ENCODE results near the gene FAM90A1. TPM values are rescaled to one million over a fixed set of nuclear protein-coding genes. Genes with fewer than 3 reads are reported as not detected.
"Not testable (repeated sequence)": the region's sequence is repeated elsewhere in the genome, so short reads cannot be mapped to it uniquely, and the experiment has no call there.

The FAM90A1 gene
- total RNA-seq, 1 donor from 2014 or later, result 0.41 TPM

GRCh38 chr12:8234746-8235145 lies 7.3 kb upstream of the FAM90A1 start:
- FAIRE-seq, result not testable (repeated sequence)

GRCh38 chr12:8233935-8234495 lies 6.6 kb upstream of the FAM90A1 start:
- FAIRE-seq; DNase-seq (ENCODE audit: low spot score in 2 of 2): not testable (repeated sequence)

More at GRCh38 chr12:8234746-8235145, 7.3 kb upstream of the FAM90A1 start:
- DNase-seq (ENCODE audit: low spot score in 2 of 2), result not testable (repeated sequence)

GRCh38 chr12:8233300-8233855 lies 6.0 kb upstream of the FAM90A1 start:
- FAIRE-seq; DNase-seq (ENCODE audit: low spot score in 2 of 2): not testable (repeated sequence)

- FAIRE-seq; DNase-seq (ENCODE audit: low spot score in 2 of 2): not testable (repeated sequence)
These were observed 4.5 kb upstream of the FAM90A1 start for GRCh38 chr12:8231666-8232608.

- not testable (repeated sequence) for DNase-seq (ENCODE audit: low spot score in 2 of 2); FAIRE-seq
These were observed 3.6 kb upstream of the FAM90A1 start for GRCh38 chr12:8231049-8231448.

GRCh38 chr12:8229486-8229885 lies 2.1 kb upstream of the FAM90A1 start:
- FAIRE-seq; DNase-seq (ENCODE audit: low spot score in 2 of 2): not testable (repeated sequence)

- not testable (repeated sequence) for FAIRE-seq; DNase-seq (ENCODE audit: low spot score in 2 of 2)
These were observed 1.2 kb upstream of the FAM90A1 start for GRCh38 chr12:8228607-8229006.

- not testable (repeated sequence) for FAIRE-seq; DNase-seq (ENCODE audit: low spot score in 2 of 2)
These were observed 287 bp upstream of the FAM90A1 start for GRCh38 chr12:8227732-8228077.

GRCh38 chr12:8226355-8226754 lies 1.1 kb downstream of the FAM90A1 start:
- FAIRE-seq (no peak), DNase-seq (ENCODE audit: low spot score in 2 of 2) (no peak)

GRCh38 chr12:8224782-8225181 lies 2.6 kb downstream of the FAM90A1 start:
- FAIRE-seq; DNase-seq (ENCODE audit: low spot score in 2 of 2): not testable (repeated sequence)

- FAIRE-seq, result not testable (repeated sequence)
These were observed 3.8 kb downstream of the FAM90A1 start for GRCh38 chr12:8223646-8224045.

GRCh38 chr12:8222303-8222702 lies 5.1 kb downstream of the FAM90A1 start:
- DNase-seq (ENCODE audit: low spot score in 2 of 2); FAIRE-seq: not testable (repeated sequence)

More at GRCh38 chr12:8223646-8224045, 3.8 kb downstream of the FAM90A1 start:
- not testable (repeated sequence) for DNase-seq (ENCODE audit: low spot score in 2 of 2)

GRCh38 chr12:8221844-8222243 lies 5.6 kb downstream of the FAM90A1 start:
- not testable (repeated sequence) for FAIRE-seq; DNase-seq (ENCODE audit: low spot score in 2 of 2)

- DNase-seq (ENCODE audit: low spot score in 2 of 2); FAIRE-seq: not testable (repeated sequence)
These were observed 6.0 kb downstream of the FAM90A1 start for GRCh38 chr12:8221375-8221774.

GRCh38 chr12:8218711-8219382 lies 8.6 kb downstream of the FAM90A1 start:
- not testable (repeated sequence) for FAIRE-seq; DNase-seq (ENCODE audit: low spot score in 2 of 2)

GRCh38 chr12:8197685-8198308 lies 29.6 kb downstream of the FAM90A1 start:
- DNase-seq (ENCODE audit: low spot score in 2 of 2); FAIRE-seq: not testable (repeated sequence)

- FAIRE-seq; DNase-seq (ENCODE audit: low spot score in 2 of 2): not testable (repeated sequence)
These were observed 39.3 kb downstream of the FAM90A1 start for GRCh38 chr12:8188088-8188487.

GRCh38 chr12:8184206-8184605 lies 43.2 kb downstream of the FAM90A1 start:
- not testable (repeated sequence) for DNase-seq (ENCODE audit: low spot score in 2 of 2); FAIRE-seq

GRCh38 chr12:8183346-8183745 lies 44.1 kb downstream of the FAM90A1 start:
- DNase-seq (ENCODE audit: low spot score in 2 of 2); FAIRE-seq: not testable (repeated sequence)

- FAIRE-seq; DNase-seq (ENCODE audit: low spot score in 2 of 2): not testable (repeated sequence)
These were observed 44.5 kb downstream of the FAM90A1 start for GRCh38 chr12:8182923-8183322.
